Measurements from ENCODE around the gene HSPH1.
"Not testable (repeated sequence)": the region's sequence is repeated elsewhere in the genome, so short reads cannot be mapped to it uniquely, and the experiment has no call there.

DNA sequence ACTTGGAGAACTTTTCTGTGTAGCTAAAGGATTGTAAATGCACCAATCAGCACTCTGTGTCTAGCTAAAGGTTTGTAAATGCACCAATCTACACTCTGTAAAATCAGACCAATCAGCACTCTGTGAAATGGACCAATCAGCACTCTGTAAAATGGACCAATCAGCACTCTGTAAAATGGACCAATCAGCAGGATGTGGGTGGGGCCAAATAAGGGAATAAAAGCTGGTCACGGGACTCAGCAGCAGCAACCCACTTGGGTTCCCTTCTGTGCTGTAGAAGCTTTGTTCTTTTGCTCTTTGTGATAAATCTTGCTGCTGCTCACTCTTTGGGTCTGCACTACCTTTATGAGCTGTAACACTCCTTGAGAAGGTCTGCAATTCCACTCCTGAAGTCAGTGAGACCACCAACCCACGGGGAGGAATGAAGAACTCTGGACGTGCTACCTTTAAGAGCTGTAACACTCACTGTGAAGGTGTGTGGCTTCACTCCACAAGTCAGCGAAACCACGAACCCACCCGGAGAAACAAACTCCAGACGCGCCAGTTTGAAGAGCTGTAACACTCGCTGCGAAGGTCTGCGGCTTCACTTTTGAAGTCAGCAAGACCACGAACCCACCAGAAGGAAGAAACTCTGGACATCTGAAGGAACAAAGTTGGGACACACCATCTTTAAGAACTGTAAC lies 16.2 kb upstream of the HSPH1 start:
- TF ChIP-seq CTCF (IDR thresholded peaks at IDR 0.05 in 4 of 5, conservative IDR thresholded peaks at IDR 0.05 in 1 of 5); POLR2A (IDR thresholded peaks at IDR 0.05): not testable (repeated sequence)
